Inflammatory macrophage treated with lipopolysaccharide for 1 hour (primary cell): ENCODE measurements around the gene BORCS6.

ENCODE experiments used
- DNase-seq, 2 donors: peaks; one replicate each; pipeline ENCODE4 v3.0.0-alpha.2; 2020 to 2022

The BORCS6 gene

DNA sequence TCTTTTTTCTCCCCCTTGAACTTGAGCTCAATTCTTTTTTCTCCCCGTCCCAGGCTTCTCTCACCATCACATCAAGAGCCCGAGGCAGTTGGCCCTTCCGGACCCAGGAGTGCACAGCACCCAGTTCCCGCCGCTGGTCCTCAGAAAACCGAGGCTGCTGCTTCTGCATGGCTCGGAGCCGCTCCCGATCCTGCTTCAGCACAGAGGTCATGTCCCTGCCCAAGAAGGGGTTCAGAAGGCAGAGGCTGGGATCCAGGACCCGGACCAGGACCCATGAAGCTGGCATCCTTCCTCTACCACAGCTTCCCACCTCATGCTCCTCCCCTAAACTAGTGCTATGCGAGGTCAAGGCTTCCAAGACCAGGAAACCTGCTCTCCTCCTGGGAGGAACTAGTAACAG lies 48.2 kb downstream of the BORCS6 start:
- DNase-seq: no peak

DNA sequence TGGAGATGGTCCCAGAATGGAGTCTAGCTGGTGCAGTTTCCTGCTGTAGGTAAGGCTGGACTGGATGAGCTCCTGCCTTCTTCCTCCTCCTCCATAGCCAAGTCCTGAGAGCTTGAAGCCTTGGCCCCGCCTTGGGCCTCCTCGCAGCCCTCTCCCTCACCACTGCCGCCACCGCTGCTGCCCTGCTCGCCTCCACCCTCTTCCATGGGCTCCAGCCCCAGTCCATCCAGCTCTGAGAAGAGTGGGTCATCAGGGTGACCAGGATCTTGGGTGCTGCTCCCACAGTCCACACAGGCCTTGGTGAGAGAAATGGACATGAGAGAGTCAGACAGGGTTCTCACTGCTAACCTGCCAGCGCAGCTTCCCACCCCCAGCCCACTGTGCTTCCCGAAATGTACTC lies 48.9 kb downstream of the BORCS6 start:
- no peak for DNase-seq

DNA sequence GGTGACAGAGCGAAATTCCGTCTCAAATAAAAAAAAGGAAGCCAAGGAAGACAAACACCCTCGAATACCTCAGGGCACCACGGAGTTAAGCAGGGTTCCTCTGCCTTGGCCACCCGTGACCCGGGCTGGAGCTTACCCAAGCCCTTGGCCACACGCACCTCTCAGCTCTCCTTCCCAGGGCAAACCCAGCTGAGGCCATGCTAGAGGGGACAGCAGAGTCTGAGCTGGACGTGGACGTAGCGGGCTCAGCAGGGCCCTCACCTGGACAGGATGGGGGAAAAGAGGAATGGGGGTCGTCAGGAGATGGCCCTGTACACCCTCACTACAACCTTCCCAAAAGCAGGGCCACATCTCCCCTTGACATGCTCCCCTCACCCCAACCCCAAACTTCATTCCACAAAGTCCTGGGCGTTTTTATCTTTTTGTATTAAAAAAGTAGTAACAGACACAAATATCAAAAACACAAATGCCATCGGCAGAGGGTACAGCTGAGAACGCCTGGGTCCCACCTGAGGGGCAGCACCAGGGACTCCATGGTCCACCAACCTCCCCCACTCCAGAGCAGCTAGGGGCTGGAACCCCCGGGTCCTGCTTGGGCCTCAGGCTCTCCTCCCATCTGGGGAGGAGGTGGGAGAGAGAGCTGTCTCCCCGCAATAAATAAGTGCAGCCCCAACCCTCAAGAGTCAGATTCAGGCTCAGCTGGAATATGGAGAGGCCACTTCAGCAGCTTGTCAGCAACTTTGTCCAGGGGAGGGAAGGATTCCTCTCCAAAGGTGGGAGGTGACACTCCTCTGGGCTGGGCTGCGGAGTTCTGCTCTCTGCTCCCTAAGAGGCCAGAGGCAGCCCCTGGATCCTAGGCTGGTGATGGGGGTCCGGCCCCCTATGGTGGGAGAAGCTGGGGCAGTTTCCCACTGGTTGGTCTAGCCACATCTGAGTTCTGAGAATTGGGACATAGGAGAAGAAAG lies 49.6 kb downstream of the BORCS6 start:
- DNase-seq: peak in 1 of 2 donors; percentile 26

DNA sequence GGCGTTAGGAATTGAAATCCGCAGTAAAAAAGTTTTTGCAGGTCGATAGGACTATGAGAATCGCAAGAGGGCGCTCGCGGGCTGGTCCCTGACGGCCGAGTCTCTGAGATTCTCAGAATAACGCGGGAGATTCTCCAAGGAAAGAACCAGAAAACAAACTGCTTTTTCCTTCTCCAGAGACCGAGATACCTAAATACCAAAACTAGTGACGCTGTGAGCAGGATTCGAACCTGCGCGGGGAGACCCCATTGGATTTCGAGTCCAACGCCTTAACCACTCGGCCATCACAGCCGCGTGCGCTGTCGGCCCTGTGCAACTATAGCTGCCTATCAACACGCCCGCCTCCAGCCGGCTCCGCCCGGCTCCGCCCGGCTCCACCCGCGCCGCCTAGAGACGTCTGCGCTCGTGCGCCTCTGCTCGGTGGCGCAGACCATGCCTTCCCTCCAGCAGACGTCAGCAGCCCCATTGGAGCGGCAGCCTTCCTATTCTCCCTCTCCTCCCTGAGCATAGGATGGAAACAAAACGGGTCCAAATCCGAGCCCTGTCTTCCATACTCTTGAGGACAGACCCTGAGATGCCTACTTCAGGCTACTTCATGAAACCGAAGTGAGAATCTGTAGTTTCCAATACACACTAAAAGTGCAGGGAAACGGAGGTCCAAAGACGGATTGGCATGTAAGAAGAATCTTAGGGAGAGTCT lies 51.2 kb downstream of the BORCS6 start:
- peak; percentile 96 to 99 for DNase-seq

DNA sequence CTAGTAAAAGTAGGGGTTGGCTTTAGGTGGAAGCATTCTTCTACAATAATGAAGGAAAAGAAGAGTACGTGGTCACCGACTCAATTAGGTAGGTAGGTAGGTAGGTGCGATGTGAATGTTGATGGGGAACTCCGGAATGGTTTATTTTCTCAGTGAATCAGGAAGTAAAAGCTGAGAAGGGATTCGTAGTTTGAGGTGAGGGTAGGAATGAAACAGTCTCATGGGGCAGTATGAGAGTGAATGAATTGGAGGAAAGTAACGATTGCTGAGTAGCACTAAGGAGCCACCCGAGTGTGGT lies 51.7 kb downstream of the BORCS6 start:
- no peak for DNase-seq
